IMR-90 (cell line): ENCODE data around the gene GRM4. TPM values are rescaled to one million over a fixed set of nuclear protein-coding genes. Genes with fewer than 3 reads are reported as not detected.

Experiments used
- ATAC-seq: fragments of 200-7000 bp; cut with Tn5 transposase; 2 replicates; pipeline ENCODE4 v1.9.1; 2020; ENCODE audit warnings: low read depth, mild to moderate bottlenecking, moderate library complexity
- BruUV-seq: library from RNA; stranded (reverse); fragments of 400-500 nt; replicated peaks from 2 replicates; lab custom pipeline; 2021; lab: Mats Ljungman, UMichigan
- CTCF ChIA-PET: fragments of 300-600 bp; formaldehyde crosslinking; extraction: SDS; loops from one replicate; lab custom pipeline; 2021; ENCODE audit warnings: antibody characterized with exemption; lab: Yijun Ruan, JAX
- POLR2A ChIA-PET: fragments of 300-600 bp; sonication (Branson Sonifier 250); formaldehyde crosslinking; loops from one replicate; lab custom pipeline; 2022; ENCODE audit warnings: antibody characterized with exemption; ENCODE audit not compliant: unreplicated experiment; lab: Charles Lee
- DNase-seq: peaks from one replicate; pipeline ENCODE4 v3.0.0; 2013
- H2AFZ ChIP-seq: replicated peaks from 2 replicates; pipeline ENCODE3; 2013; ENCODE audit warnings: low read length, mild to moderate bottlenecking; ENCODE audit not compliant: poor library complexity
- H2AK5ac ChIP-seq: 2 replicates; pipeline ENCODE4 v1.6.1; 2013; ENCODE audit warnings: low read depth, low read length, inconsistent platforms
- H2AK9ac ChIP-seq: replicated peaks from 2 replicates; pipeline ENCODE3; 2013; ENCODE audit warnings: mild to moderate bottlenecking, low read depth, low read length, moderate library complexity; ENCODE audit not compliant: poor library complexity
- H2BK120ac ChIP-seq: 2 replicates; pipeline ENCODE4 v1.6.1; 2013; ENCODE audit warnings: low read depth, low read length, inconsistent platforms
- H2BK15ac ChIP-seq: 3 replicates; pipeline ENCODE4 v1.6.1; 2013; ENCODE audit warnings: low read depth, low read length, inconsistent platforms
- H2BK20ac ChIP-seq: 2 replicates; pipeline ENCODE4 v1.6.1; 2013; ENCODE audit warnings: low read depth, mild to moderate bottlenecking, inconsistent platforms, low read length, moderate library complexity
- H2BK5ac ChIP-seq: 2 replicates; pipeline ENCODE4 v1.6.1; 2013; ENCODE audit warnings: mild to moderate bottlenecking, low read depth, low read length, inconsistent platforms; ENCODE audit not compliant: poor library complexity, severe bottlenecking
- H3K14ac ChIP-seq: replicated peaks from 2 replicates; pipeline ENCODE4 v1.6.1; 2013; ENCODE audit warnings: low read depth, low read length, inconsistent platforms
- H3K18ac ChIP-seq: 2 replicates; pipeline ENCODE4 v1.6.1; 2013; ENCODE audit warnings: low read depth, low read length, control low read depth
- H3K23ac ChIP-seq: 2 replicates; pipeline ENCODE4 v1.6.1; 2013; ENCODE audit warnings: low read depth, low read length, inconsistent platforms
- H3K27ac ChIP-seq: 2 replicates; pipeline ENCODE4 v1.5.1; 2013; ENCODE audit warnings: mild to moderate bottlenecking, control low read depth, low read length; ENCODE audit not compliant: insufficient read depth
- H3K27me3 ChIP-seq: 2 replicates; pipeline ENCODE4 v1.6.1; 2013; ENCODE audit warnings: low read length; ENCODE audit not compliant: control insufficient read depth, insufficient read depth
- H3K36me3 ChIP-seq: 2 replicates; pipeline ENCODE4 v1.6.1; 2013; ENCODE audit warnings: low read length, mixed read lengths; ENCODE audit not compliant: control insufficient read depth, insufficient read depth
- H3K4ac ChIP-seq: 2 replicates; pipeline ENCODE4 v1.6.1; 2013; ENCODE audit warnings: low read depth, low read length, inconsistent platforms
- H3K4me1 ChIP-seq: 2 replicates; pipeline ENCODE4 v1.6.1; 2013; ENCODE audit warnings: low read length, mixed read lengths; ENCODE audit not compliant: control insufficient read depth, insufficient read depth
- H3K4me2 ChIP-seq: 2 replicates; pipeline ENCODE4 v1.6.1; 2013; ENCODE audit warnings: low read depth, mild to moderate bottlenecking, control low read depth, low read length, moderate library complexity
- H3K4me3 ChIP-seq: 2 replicates; pipeline ENCODE4 v1.5.1; 2013; ENCODE audit warnings: low read depth, mild to moderate bottlenecking, control low read depth, low read length, moderate library complexity; ENCODE audit not compliant: insufficient read depth
- H3K56ac ChIP-seq: 2 replicates; pipeline ENCODE4 v1.6.1; 2013; ENCODE audit warnings: low read length, inconsistent platforms; ENCODE audit not compliant: insufficient read depth; ENCODE audit errors: extremely low read depth
- H3K79me1 ChIP-seq, 2 experiments: 2 replicates each; pipeline ENCODE4 v1.6.1; 2013; ENCODE audit warnings: low read length in 2 of 2, inconsistent platforms in 1 of 2, low read depth in 1 of 2
- H3K9ac ChIP-seq: 2 replicates; pipeline ENCODE4 v1.6.1; 2013; ENCODE audit warnings: low read depth, low read length, control low read depth
- H3K9me1 ChIP-seq: 2 replicates; pipeline ENCODE4 v1.6.1; 2013; ENCODE audit warnings: low read length, inconsistent platforms; ENCODE audit not compliant: insufficient read depth
- H3K9me3 ChIP-seq: 2 replicates; pipeline ENCODE4 v1.6.1; 2013; ENCODE audit warnings: low read length; ENCODE audit not compliant: control insufficient read depth, insufficient read depth
- H4K20me1 ChIP-seq: 2 replicates; pipeline ENCODE4 v1.6.1; 2013; ENCODE audit warnings: low read length, inconsistent platforms; ENCODE audit not compliant: insufficient read depth
- H4K5ac ChIP-seq: 2 replicates; pipeline ENCODE4 v1.6.1; 2013; ENCODE audit warnings: mild to moderate bottlenecking, low read depth, low read length, control low read depth
- H4K8ac ChIP-seq, 2 experiments: 2 replicates each; pipeline ENCODE4 v1.6.1; 2013; ENCODE audit warnings: low read depth in 2 of 2, low read length in 2 of 2, control low read depth in 1 of 2, inconsistent platforms in 1 of 2
- H4K91ac ChIP-seq: 2 replicates; pipeline ENCODE4 v1.6.1; 2013; ENCODE audit warnings: low read depth, low read length, inconsistent platforms; ENCODE audit not compliant: insufficient read depth
- BHLHE40 ChIP-seq: fragments of 150-350 bp; IDR thresholded peaks from 2 replicates; pipeline ENCODE4 v1.6.1; 2016; ENCODE audit warnings: mild to moderate bottlenecking, low read depth, low read length
- CEBPB ChIP-seq: IDR thresholded peaks from 2 replicates; pipeline ENCODE4 v1.6.1; 2012; ENCODE audit warnings: low read depth, low read length, improper control_type of control experiment
- CHD1 ChIP-seq: IDR thresholded peaks from 2 replicates; pipeline ENCODE4 v1.6.1; 2012; ENCODE audit warnings: low read depth, low read length, improper control_type of control experiment
- FOS ChIP-seq: fragments of 150-350 bp; IDR thresholded peaks from 2 replicates; pipeline ENCODE4 v1.6.1; 2016; ENCODE audit warnings: low read depth, low read length
- MAZ ChIP-seq: IDR thresholded peaks from 2 replicates; pipeline ENCODE4 v1.6.1; 2012; ENCODE audit warnings: low read depth, mild to moderate bottlenecking, low read length, improper control_type of control experiment, moderate library complexity, borderline replicate concordance
- MXI1 ChIP-seq: IDR thresholded peaks from 2 replicates; pipeline ENCODE4 v1.6.1; 2012; ENCODE audit warnings: low read depth, mild to moderate bottlenecking, low read length, moderate library complexity, borderline replicate concordance
- NFE2L2 ChIP-seq: fragments of 150-350 bp; IDR thresholded peaks from 2 replicates; pipeline ENCODE4 v1.6.1; 2016; ENCODE audit warnings: low read depth, mild to moderate bottlenecking, low read length
- POLR2A ChIP-seq: IDR thresholded peaks from 2 replicates; pipeline ENCODE4 v1.6.1; 2012; ENCODE audit warnings: mild to moderate bottlenecking, low read depth, low read length
- RAD21 ChIP-seq: IDR thresholded peaks from 2 replicates; pipeline ENCODE4 v1.6.1; 2012; ENCODE audit warnings: low read length, improper control_type of control experiment
- RCOR1 ChIP-seq: IDR thresholded peaks from 2 replicates; pipeline ENCODE4 v1.6.1; 2012; ENCODE audit warnings: mild to moderate bottlenecking, low read length, improper control_type of control experiment; ENCODE audit not compliant: insufficient replicate concordance
- RFX5 ChIP-seq: IDR thresholded peaks from 2 replicates; pipeline ENCODE4 v1.8.0; 2012; ENCODE audit warnings: low read depth, mild to moderate bottlenecking, low read length, moderate library complexity
- SMC3 ChIP-seq: fragments of 150-350 bp; IDR thresholded peaks from 2 replicates; pipeline ENCODE4 v1.6.1; 2016; ENCODE audit warnings: low read depth, mild to moderate bottlenecking, antibody characterized with exemption, low read length, moderate library complexity
- WGBS, 2 experiments: methylation state at CpG; one replicate each; pipeline versions ENCODE4 v1.1.5 to v1.1.7; 2013; ENCODE audit warnings: missing lambda C conversion rate in 2 of 2; ENCODE audit not compliant: insufficient read length in 1 of 2; ENCODE audit errors: extremely low coverage in 2 of 2; 5-methylcytosine and 5-hydroxymethylcytosine counted together
- dilution Hi-C: fragments of 300-500 bp; cut with HindIII; formaldehyde crosslinking; loops from one replicate; pipeline ENCODE4 v1.14.3; 2018; ENCODE audit warnings: low sequenced_read_pairs; ENCODE audit not compliant: unreplicated experiment
- in situ Hi-C: fragments of 300-500 bp; cut with MboI; formaldehyde crosslinking; loops from 3 replicates; pipeline ENCODE4 v1.14.3; 2019; ENCODE audit warnings: low sequenced_read_pairs, inconsistent platforms, mixed read lengths
- intact Hi-C: fragments of 100-400 bp; cut with micrococcal nuclease; formaldehyde crosslinking; loops from 2 replicates; pipeline ENCODE4 v1.10.0; 2022
- polyA plus RNA-seq, 3 experiments: library from polyadenylated mRNA; depleted of rRNA; stranded (reverse); fragments of >200 nt; gene quantifications; 2 replicates each; pipeline ENCODE4 v1.2.3, GENCODE V29; 2012; ENCODE audit warnings: low replicate concordance in 1 of 3
- total RNA-seq: library from RNA; depleted of rRNA; stranded (reverse); fragments of >200 nt; gene quantifications from 2 replicates; pipeline ENCODE4 v1.2.3, GENCODE V29; 2012
- TF ChIP-seq, protein P1 (sequence below): fragments of 150-350 bp; IDR thresholded peaks from 2 replicates; pipeline ENCODE4 v1.6.1; 2016; ENCODE audit warnings: low read depth, mild to moderate bottlenecking, low read length, moderate library complexity, borderline replicate concordance
- TF ChIP-seq, protein P2 (sequence below): conservative IDR thresholded peaks from 2 replicates; pipeline ENCODE4 v1.5.1; 2012; ENCODE audit warnings: mild to moderate bottlenecking, low read depth, low read length, improper control_type of control experiment
- TF ChIP-seq, protein P3 (sequence below): fragments of 150-350 bp; IDR thresholded peaks from 2 replicates; pipeline ENCODE4 v1.6.1; 2017; ENCODE audit warnings: mild to moderate bottlenecking, antibody characterized with exemption, low read length, low read depth

GRM4 gene
- total and polyA plus RNA-seq, 2 of the 4 experiments (the other 2 are of a cell fraction), result 0.02 TPM; not detected in 1

DNA sequence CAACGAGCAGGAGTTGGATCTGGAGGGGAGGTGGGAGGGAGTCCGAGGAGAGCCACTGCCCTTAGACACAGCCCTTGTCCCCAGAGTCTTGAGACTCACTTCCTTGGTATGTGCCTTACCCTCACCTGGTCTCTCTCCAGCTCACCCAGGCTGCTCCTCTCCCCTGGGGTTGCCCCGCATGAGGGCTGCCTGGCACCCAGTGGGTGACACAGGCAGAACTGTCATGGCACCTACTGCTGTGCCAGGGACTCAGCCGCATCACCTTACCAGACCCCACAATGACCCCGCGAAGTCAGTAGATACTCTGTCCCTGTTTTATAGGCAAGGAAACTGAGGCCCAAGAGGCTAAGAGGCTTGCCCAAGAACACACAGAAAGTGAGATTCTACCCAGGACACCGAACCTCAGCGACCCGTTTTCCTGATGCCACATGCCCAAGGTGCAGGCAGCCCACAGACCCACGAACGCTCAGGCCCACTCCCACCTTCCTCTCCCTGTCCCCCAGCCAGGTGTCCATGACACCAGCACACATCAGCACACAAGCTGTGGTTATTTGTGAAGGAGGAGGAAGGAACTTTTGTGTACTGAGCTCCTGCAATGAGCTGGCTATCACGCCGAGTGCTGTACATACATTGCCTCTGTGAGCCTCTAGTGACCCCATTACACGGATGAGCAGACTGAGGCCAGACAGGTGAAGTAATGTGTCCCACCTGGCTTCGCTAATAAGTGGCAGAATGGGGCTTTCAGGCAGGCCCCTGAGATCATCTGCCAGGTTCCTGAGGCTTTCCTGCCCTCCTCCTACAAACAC lies 168.1 kb downstream of the GRM4 start:
- DNase-seq (no peak), ATAC-seq (no peak)
- dilution Hi-C loops, result no loop called here
- intact Hi-C loops, result no loop called here
- Histone ChIP-seq H4K5ac (no peak overlapping the region), H3K79me1 (no peaks in the 10 kb centered on the region), H3K9ac (no peak overlapping the region), H3K56ac (no peak overlapping the region), H3K27ac (no peak overlapping the region), H2BK20ac (no peak overlapping the region), H3K9me3 (no peaks in the 10 kb centered on the region), H3K36me3 (no peaks in the 10 kb centered on the region), H2BK5ac (no peak overlapping the region), H3K4ac (no peak overlapping the region), H2BK120ac (no peak overlapping the region), H3K9me1 (no peaks in the 10 kb centered on the region), H2BK15ac (no peak overlapping the region), H4K8ac (no peak overlapping the region), H2AK9ac (no peak overlapping the region), H3K18ac (no peak overlapping the region), H4K20me1 (no peaks in the 10 kb centered on the region; the same call in 1 of the 2 replicates), H3K4me3 (no peak overlapping the region), H2AFZ (no peak overlapping the region), H3K4me2 (no peak overlapping the region), H3K14ac (no peak overlapping the region), H3K27me3 (peaks cover 63% of the 10 kb centered on the region), H2AK5ac (no peak overlapping the region), H4K91ac (no peak overlapping the region), H3K23ac (no peak overlapping the region), H3K4me1 (no peaks in the 10 kb centered on the region)
- in situ Hi-C loops, result no loop called here
- BruUV-seq, result no TSS peak
- POLR2A ChIA-PET, result no interaction called here
- CTCF ChIA-PET, result no interaction called here
- 64% methylated on average over 4 of the region's 15 CpGs; no CpG with 5 or more reads in 1 of the 2 experiments for WGBS, 2 experiments
- TF ChIP-seq, protein P1, sequence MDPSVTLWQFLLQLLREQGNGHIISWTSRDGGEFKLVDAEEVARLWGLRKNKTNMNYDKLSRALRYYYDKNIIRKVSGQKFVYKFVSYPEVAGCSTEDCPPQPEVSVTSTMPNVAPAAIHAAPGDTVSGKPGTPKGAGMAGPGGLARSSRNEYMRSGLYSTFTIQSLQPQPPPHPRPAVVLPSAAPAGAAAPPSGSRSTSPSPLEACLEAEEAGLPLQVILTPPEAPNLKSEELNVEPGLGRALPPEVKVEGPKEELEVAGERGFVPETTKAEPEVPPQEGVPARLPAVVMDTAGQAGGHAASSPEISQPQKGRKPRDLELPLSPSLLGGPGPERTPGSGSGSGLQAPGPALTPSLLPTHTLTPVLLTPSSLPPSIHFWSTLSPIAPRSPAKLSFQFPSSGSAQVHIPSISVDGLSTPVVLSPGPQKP, result no peak
- TF ChIP-seq MXI1 (no peak), CHD1 (no peak), RAD21 (no peak), CEBPB (no peak), POLR2A (no peak), RFX5 (no peak), BHLHE40 (no peak), RCOR1 (no peak), SMC3 (no peak), NFE2L2 (no peak), MAZ (no peak), FOS (no peak)
- TF ChIP-seq, protein P2, sequence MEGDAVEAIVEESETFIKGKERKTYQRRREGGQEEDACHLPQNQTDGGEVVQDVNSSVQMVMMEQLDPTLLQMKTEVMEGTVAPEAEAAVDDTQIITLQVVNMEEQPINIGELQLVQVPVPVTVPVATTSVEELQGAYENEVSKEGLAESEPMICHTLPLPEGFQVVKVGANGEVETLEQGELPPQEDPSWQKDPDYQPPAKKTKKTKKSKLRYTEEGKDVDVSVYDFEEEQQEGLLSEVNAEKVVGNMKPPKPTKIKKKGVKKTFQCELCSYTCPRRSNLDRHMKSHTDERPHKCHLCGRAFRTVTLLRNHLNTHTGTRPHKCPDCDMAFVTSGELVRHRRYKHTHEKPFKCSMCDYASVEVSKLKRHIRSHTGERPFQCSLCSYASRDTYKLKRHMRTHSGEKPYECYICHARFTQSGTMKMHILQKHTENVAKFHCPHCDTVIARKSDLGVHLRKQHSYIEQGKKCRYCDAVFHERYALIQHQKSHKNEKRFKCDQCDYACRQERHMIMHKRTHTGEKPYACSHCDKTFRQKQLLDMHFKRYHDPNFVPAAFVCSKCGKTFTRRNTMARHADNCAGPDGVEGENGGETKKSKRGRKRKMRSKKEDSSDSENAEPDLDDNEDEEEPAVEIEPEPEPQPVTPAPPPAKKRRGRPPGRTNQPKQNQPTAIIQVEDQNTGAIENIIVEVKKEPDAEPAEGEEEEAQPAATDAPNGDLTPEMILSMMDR, result no peak
- TF ChIP-seq, protein P3, sequence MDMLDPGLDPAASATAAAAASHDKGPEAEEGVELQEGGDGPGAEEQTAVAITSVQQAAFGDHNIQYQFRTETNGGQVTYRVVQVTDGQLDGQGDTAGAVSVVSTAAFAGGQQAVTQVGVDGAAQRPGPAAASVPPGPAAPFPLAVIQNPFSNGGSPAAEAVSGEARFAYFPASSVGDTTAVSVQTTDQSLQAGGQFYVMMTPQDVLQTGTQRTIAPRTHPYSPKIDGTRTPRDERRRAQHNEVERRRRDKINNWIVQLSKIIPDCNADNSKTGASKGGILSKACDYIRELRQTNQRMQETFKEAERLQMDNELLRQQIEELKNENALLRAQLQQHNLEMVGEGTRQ, result no peak
